GM12873 (cell line): ENCODE measurements around the gene TEAD2.

ENCODE experiments used
- TF ChIP-seq, protein P1 (sequence below): IDR thresholded peaks from 2 replicates; pipeline ENCODE4 v1.5.1; 2012; ENCODE audit warnings: low read depth, mild to moderate bottlenecking, moderate library complexity, low read length, control low read depth; ENCODE audit not compliant: insufficient read depth; ENCODE audit errors: missing control alignments

TEAD2 gene

DNA sequence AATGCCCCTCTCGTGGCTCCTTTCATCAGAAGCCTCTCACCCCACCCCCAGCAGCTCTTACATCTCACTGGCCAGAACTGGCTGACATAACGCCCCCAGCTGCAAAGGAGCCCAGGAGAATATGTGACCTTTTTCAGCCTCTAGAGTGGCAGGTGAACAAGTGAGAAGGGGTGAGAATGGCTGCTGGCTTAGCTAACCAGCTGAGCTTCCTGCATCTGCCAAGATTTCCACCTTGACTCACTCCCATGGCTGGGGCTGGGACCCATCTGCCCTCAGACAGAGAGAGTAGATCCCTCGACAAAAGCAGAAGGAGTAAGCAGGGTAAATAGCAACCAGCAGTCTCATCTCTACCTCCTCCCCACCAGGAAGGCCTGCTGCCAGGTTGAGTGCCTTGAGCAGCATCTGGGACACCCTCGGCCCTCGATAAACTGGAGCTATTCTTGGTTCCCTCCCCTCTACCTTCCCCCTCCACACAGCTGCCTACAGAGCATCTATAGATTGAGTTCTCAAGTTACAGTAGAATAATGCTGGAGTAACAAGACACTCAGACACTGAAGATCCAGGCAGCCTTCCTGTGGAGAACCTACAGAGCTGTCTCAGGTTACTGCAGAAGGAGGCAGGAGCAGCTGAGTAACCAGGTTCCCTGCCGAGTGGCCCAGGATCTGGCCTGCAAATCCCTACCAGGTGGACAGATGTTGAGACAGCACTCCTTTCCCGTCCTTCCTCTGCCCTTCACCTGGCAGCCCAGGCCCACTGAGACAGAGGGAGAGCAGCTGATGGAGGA is 41.4 kb upstream of the TEAD2 start:
- TF ChIP-seq, protein P1, sequence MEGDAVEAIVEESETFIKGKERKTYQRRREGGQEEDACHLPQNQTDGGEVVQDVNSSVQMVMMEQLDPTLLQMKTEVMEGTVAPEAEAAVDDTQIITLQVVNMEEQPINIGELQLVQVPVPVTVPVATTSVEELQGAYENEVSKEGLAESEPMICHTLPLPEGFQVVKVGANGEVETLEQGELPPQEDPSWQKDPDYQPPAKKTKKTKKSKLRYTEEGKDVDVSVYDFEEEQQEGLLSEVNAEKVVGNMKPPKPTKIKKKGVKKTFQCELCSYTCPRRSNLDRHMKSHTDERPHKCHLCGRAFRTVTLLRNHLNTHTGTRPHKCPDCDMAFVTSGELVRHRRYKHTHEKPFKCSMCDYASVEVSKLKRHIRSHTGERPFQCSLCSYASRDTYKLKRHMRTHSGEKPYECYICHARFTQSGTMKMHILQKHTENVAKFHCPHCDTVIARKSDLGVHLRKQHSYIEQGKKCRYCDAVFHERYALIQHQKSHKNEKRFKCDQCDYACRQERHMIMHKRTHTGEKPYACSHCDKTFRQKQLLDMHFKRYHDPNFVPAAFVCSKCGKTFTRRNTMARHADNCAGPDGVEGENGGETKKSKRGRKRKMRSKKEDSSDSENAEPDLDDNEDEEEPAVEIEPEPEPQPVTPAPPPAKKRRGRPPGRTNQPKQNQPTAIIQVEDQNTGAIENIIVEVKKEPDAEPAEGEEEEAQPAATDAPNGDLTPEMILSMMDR, result no peak

DNA sequence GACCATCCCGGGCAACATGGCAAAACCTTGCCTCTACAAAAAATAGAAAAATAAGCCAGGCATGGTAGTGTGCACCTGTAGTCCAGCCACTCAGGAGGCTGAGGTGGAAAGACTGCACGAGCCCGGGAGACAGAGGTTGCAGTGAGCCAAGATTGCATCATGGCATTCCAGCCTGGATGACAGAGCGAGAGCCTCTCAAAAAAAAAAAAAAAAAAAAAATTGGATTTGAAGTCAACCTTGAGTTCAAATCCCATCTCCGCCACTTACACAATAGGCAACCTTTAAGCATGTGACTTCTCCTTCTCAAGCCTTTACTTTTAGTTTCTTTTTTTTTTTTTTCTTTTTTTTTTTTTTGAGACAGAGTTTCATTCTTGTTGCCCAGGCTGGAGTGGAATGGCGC is 37.8 kb upstream of the TEAD2 start:
- TF ChIP-seq, protein P1, result no peak

DNA sequence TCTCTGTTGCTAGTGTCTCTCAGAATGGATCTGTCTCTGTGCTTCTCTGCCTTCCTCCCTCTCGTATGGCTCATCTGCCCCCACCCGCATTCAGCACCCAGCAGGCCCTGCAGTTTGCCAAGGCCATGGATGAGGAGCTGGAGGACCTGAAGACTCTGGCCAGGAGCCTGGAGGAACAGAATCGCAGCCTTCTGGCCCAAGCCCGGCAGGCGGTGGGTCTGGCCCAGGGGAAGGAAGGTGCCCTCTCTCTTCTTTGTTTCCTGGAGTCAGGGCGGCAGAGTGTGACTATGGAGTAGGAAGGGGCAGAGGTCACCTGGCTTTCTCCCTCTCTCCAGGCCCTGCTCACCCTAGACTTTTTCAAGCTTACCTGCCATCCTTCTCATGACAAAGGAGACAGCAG is 36.7 kb upstream of the TEAD2 start:
- TF ChIP-seq, protein P1, result no peak

DNA sequence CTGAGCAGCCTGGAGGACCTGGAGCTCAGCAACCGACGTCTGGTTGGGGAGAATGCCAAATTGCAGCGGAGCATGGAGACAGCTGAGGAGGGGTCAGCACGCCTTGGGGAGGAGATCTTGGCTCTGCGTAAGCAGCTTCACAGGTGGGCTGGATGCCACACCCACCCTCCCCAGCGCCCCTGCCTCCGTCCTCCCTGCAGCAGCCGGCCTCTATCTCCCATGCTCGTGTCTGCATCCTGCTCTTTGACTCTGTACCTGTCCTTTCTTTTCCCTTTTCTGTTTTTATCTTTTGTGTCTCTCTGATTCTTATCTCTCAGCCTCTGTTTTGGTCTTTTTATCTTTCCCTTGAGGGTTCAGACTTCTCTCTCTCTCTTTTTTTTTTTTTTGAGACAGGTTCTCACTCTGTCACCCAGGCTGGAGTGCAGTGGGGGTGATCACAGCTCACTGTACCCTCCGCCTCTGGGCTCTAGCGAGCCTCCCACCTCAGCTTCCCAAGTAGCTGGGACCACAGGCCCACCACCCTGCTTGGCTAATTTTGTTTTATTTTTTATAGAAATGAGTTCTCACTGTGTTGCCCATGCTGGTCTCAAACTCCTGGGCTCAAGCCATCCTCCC is 35.9 kb upstream of the TEAD2 start:
- TF ChIP-seq, protein P1, result no peak

DNA sequence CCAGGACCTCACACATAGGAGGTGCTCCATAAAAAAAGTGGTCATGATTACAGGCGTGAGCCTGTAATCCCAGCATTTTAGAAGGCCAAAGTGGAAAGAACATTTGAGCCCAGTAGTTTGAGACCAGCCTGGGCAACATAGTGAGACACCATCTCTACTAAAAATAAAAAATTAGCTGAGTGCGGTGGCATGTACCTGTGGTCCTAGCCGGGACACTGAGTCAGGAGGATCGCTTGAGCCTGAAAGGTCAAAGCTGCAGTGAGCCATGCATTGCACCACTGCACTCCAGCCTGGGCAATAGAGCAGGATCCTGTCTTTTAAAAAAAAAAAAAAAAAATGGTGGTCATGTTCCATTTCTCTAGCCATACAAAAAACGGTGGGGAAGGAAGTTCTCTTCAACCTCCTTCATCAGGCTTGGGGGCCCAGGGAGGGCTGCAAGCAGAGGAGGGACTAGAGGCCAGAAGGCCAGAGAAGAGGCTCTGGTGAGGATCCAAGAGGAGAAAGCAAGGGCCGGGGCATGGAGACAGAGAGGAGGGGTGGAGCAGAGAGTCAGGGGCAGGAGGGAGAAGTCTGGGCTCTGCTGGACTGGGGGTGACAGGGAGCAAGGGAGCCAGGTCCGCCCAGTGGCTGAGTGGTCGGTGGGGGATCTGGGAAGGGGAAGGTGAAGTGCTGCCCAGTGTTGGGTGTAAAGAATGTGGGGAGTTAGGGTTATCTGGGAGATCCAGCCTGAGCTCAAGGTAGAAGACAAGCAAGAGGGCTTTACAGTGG is 34.7 kb upstream of the TEAD2 start:
- TF ChIP-seq, protein P1, result no peak

DNA sequence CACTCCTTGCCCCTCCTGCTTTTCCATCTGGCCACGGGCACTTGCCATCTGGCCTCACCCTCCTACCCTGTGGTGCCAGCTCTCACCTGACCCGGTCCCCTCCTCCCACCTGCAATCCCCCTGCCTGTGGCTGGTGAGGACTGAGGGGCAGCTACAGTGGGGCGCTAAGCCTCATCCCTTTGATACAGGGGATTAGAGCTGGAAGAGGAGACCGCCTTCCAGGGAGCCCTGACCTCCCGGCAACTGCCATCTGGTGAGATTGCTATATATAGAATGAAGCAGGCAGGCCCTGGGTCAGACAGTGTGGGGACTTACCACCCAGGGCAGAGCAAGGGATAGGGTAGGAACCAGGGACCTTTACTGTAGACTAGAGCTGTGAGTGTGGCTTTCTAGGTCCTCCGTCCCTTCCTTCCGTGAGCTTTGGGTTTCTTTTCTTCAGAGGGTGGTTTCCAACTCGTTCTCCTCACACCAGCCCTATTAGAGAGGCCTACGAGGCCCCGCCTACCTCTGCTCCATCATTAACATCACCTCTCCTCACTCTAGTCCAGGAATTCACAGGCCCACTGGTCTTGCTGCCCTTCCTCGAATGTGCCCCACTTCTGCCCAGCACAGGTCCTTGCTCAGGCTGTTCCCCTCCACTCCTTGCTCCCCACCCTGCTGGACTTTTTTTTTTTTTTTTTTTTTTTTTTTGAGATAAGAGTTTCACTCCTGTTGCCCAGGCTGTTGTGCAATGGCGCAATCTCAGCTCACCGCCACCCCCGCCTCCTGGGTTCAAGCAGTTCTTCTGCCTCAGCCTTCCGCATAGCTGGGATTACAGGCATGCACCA is 33.6 kb upstream of the TEAD2 start:
- TF ChIP-seq, protein P1, result no peak
